Bronchial epithelial cell (primary cell): Measurements from ENCODE around the gene GPN1. TPM values are rescaled to one million over a fixed set of nuclear protein-coding genes. Genes with fewer than 3 reads are reported as not detected.
A peak's percentile ranks its signal among the peaks of the same experiment; 100 is the strongest.

Experiments
- DNase-seq: peaks from one replicate; pipeline ENCODE4 v3.0.0-alpha.2; 2010; ENCODE audit warnings: low read depth
- FAIRE-seq: peaks from 2 replicates; lab custom pipeline; 2011; peaks lifted over from hg19 to GRCh38; lab: Jason Lieb, UNC
- H3K27me3 ChIP-seq: 2 replicates; pipeline ENCODE4 v1.5.1; 2011; ENCODE audit warnings: low read length; ENCODE audit not compliant: control insufficient read depth, insufficient read depth
- H3K36me3 ChIP-seq: 2 replicates; pipeline ENCODE4 v1.5.1; 2011; ENCODE audit warnings: low read length; ENCODE audit not compliant: control insufficient read depth, insufficient read depth
- H3K4me3 ChIP-seq: 2 replicates; pipeline ENCODE4 v1.5.1; 2011; ENCODE audit warnings: mild to moderate bottlenecking, low read depth, low read length, control low read depth
- total RNA-seq: library from RNA; depleted of rRNA; stranded (reverse); fragments of >200 nt; gene quantifications from 2 replicates; pipeline ENCODE4 v1.2.1, GENCODE V29; 2014
- TF ChIP-seq, protein P1 (sequence below): IDR thresholded peaks from 2 replicates; pipeline ENCODE4 v1.5.1; 2011; ENCODE audit warnings: mild to moderate bottlenecking, moderate library complexity, low read length, control low read depth, inconsistent platforms; ENCODE audit not compliant: insufficient read depth, severe bottlenecking

GPN1 gene
- total RNA-seq, 1 donor from 2014 or later, result 47.9 TPM

- no peak for FAIRE-seq
- peaks cover 2% of the 10 kb centered on the region for H3K36me3 ChIP-seq
Measured at GRCh38 chr2:27596627-27597026, 32.2 kb upstream of the GPN1 start.

GRCh38 chr2:27606611-27607010 lies 22.2 kb upstream of the GPN1 start:
- FAIRE-seq (no peak), DNase-seq (no peak)
- TF ChIP-seq, protein P1, sequence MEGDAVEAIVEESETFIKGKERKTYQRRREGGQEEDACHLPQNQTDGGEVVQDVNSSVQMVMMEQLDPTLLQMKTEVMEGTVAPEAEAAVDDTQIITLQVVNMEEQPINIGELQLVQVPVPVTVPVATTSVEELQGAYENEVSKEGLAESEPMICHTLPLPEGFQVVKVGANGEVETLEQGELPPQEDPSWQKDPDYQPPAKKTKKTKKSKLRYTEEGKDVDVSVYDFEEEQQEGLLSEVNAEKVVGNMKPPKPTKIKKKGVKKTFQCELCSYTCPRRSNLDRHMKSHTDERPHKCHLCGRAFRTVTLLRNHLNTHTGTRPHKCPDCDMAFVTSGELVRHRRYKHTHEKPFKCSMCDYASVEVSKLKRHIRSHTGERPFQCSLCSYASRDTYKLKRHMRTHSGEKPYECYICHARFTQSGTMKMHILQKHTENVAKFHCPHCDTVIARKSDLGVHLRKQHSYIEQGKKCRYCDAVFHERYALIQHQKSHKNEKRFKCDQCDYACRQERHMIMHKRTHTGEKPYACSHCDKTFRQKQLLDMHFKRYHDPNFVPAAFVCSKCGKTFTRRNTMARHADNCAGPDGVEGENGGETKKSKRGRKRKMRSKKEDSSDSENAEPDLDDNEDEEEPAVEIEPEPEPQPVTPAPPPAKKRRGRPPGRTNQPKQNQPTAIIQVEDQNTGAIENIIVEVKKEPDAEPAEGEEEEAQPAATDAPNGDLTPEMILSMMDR, result no peak
- H3K27me3 ChIP-seq, result no peaks in the 10 kb centered on the region
- no peak overlapping the region for H3K4me3 ChIP-seq
- peaks cover 12% of the 10 kb centered on the region for H3K36me3 ChIP-seq

More at GRCh38 chr2:27596627-27597026, 32.2 kb upstream of the GPN1 start:
- Histone ChIP-seq H3K27me3 (no peaks in the 10 kb centered on the region), H3K4me3 (no peak overlapping the region)
- peak; percentile 61 for DNase-seq
- TF ChIP-seq, protein P1, result no peak

DNA sequence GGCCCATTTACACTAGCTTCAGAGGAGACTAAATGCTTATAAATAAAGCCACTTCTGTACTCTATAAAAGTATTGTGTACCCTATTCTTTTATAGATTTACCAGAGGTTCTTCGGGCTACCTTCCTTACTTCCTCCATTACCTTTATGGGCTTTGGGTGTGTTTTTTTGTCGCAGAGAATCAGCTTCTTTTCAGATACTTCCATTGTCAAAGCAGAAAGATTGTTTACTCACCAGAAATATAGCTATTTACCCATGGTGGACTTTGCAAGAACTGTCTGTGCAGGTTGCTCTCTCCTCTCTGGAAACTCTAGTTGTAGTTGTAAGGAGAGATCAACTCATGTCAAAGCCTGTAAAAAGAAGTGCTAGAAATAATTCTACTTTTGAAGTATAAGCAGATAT lies 14.9 kb upstream of the GPN1 start:
- no peak overlapping the region for H3K4me3 ChIP-seq
- peaks cover 7% of the 10 kb centered on the region for H3K36me3 ChIP-seq
- DNase-seq, result no peak
- no peaks in the 10 kb centered on the region for H3K27me3 ChIP-seq
- FAIRE-seq, result no peak
- TF ChIP-seq, protein P1, result no peak

DNA sequence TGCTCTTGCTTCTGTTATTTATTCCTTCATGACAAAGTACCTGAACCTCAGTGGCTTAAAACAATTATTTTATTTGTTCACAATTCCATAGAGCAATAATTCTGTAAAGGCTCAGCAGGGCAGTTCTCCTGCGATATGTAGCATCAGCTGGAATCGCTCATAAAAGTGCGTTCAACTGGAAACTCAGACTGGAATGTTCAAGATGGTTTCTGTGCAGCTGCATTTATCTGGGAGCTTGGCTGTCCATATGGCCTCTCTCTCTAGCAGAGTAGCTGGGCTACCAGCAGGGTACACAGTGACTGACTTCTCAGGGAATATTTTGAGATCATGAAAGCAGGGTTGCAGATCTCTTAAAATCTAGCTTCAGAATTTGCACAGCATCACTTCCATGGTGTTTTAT lies 13.5 kb upstream of the GPN1 start:
- peaks cover 7% of the 10 kb centered on the region for H3K36me3 ChIP-seq
- DNase-seq (no peak), FAIRE-seq (no peak)
- no peaks in the 10 kb centered on the region for H3K27me3 ChIP-seq
- TF ChIP-seq, protein P1, result no peak
- H3K4me3 ChIP-seq, result no peak overlapping the region

DNA sequence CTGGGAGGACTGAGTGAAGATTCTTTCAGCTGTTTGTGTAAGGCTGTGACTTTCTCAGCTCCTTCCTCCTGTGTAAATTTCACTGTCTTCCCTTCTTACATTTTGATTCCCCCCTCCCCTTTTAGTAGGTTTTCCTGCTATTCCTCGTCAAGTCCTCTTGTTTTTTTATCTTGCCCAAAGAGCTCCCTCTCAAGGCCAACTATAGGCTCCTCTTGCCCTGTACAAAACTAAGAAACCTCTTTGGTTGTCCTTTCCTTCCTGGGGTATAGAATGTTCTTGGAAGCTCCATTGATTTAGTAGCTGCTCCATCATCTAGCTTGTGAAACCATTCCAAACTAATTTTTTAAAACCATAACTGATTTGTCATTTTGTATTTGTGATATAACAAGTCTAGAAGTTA lies 7.3 kb upstream of the GPN1 start:
- Histone ChIP-seq H3K27me3 (no peaks in the 10 kb centered on the region), H3K36me3 (peaks cover 15% of the 10 kb centered on the region), H3K4me3 (no peak overlapping the region)
- DNase-seq, result no peak
- FAIRE-seq, result no peak
- TF ChIP-seq, protein P1, result no peak

- peaks cover 12% of the 10 kb centered on the region for H3K36me3 ChIP-seq
- FAIRE-seq (no peak), DNase-seq (peak; percentile 18)
- TF ChIP-seq, protein P1, result no peak
- H3K27me3 ChIP-seq, result no peaks in the 10 kb centered on the region
- no peak overlapping the region for H3K4me3 ChIP-seq
Measured at GRCh38 chr2:27622921-27623384, 5.9 kb upstream of the GPN1 start.
